ENCODE measurements around the gene ALDH3B2.
A peak's percentile ranks its signal among the peaks of the same experiment; 100 is the strongest.
"Not testable (repeated sequence)": the region's sequence is repeated elsewhere in the genome, so short reads cannot be mapped to it uniquely, and the experiment has no call there.

Gene ALDH3B2, protein sequence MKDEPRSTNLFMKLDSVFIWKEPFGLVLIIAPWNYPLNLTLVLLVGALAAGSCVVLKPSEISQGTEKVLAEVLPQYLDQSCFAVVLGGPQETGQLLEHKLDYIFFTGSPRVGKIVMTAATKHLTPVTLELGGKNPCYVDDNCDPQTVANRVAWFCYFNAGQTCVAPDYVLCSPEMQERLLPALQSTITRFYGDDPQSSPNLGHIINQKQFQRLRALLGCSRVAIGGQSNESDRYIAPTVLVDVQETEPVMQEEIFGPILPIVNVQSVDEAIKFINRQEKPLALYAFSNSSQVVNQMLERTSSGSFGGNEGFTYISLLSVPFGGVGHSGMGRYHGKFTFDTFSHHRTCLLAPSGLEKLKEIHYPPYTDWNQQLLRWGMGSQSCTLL

DNA sequence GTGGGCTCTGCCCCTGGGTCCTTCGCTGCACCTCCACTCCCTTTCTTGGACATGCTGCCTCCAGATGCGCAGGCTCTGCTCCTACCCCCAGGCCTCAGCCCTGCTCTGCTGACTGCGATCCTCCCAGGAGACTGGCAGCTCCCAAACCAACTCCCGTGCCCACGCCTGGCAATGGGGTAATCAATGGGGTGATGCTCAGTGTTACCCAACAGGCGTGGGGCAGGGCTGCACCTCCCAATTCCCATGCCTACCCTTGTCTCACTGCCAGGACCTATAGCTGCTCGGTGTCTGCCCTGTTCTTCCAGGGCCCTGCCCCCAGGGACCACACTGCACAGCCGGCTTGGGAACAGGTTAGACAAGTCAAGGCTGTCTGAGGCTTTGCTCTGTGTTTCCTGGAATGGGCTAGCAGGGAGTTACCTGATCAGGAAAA lies at the start of gene ALDH3B2:
Gene ALDH3B2 (minus strand): TSS at position 182 of the 430 bp plus-strand sequence. CDS start 7,688 bp downstream, outside the sequence.
- no peak for DNase-seq

DNA sequence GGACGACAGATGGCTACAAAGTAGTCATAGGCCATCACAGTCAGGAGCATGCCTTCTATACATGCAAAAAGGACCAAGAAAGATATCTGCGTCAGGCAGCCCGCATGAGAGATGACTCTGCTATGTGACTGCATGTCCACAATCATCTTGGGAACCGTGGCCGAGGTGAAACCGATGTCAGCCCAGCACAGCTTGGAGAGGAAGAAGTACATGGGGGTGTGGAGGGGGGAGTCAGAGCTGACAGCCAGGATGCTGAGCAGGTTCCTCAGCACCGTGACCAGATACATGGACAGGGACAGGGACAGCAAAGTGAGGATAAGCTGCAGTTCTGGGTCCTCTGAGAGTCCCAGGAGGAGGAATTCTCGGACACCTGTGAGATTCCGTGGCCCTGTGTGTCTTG lies 48.6 kb upstream of the ALDH3B2 start:
- not testable (repeated sequence) for DNase-seq

DNA sequence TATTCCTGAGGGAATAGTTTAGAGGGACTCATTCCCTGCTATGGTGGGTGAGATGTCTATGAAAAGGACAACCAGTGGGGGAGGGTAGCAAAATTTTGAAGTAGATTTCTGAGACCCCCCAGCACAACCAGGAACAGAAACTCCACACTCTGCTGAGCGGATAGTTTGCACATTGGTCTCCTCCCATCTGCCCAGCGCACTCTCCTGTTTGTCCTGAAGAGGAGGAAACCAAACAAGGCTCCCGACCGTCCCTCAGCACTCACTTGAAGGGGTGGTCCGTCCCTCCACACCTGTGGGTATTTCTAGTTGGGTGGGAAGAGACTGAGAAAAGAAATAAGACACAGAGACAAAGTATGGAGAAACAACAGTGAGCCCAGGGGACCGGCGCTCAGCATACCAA lies 41.8 kb upstream of the ALDH3B2 start:
- not testable (repeated sequence) for DNase-seq

- DNase-seq = not testable (repeated sequence)
These were observed 41.4 kb upstream of the ALDH3B2 start for GRCh38 chr11:67715801-67716200.

DNA sequence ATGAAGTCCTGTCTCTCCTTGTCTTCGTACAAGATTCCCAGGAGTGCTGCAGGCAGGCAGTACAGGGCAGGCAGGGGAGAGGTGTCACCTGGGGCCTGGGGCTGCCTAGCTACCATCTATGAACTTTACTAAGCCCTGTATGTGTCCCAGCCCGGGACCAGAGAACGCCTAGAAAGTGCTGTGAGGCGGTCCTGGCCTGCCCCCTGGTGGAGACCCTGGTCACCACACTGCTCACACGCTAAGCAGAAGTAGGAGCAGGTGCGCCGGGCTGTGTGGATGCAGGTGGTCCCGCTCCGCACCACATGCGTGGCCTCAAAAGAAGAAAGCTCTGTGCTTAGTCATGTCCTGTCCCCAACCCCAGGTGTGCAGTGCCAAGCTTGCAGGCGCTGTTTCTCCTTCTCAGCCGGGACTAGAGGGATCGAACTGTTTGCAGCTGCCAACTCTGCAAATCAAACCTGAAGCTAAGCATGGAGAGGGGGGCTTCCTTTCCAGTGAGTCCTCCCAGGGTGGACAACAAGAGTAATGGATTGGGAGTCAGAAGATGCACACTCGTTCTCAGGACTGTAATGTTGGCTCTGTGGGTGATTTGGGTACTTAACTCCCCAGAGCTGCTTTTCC lies 39.6 kb upstream of the ALDH3B2 start:
- DNase-seq = not testable (repeated sequence)

DNA sequence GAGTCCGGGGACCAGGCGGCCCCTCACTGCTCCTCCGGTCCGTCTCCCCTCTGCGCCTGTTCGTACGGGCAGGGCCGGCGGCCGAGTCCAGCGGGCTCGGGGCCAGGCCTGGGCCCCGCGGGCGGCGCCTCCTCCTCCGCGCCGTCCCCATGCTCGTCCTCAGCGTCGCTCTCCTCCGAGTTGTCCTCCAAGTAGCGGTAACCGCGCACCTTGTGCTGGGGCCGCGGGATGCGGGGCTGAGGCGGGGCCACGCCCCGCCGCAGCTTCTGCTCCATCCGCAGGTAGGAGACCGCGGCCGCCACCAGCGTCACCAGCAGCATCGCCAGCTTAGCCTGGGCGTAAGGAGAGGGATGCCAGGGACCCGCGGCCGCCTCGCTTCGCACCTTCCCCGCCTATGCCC lies 37.3 kb upstream of the ALDH3B2 start:
- DNase-seq = not testable (repeated sequence)

- not testable (repeated sequence) for DNase-seq
These were observed 36.8 kb upstream of the ALDH3B2 start for GRCh38 chr11:67711212-67711611.

DNA sequence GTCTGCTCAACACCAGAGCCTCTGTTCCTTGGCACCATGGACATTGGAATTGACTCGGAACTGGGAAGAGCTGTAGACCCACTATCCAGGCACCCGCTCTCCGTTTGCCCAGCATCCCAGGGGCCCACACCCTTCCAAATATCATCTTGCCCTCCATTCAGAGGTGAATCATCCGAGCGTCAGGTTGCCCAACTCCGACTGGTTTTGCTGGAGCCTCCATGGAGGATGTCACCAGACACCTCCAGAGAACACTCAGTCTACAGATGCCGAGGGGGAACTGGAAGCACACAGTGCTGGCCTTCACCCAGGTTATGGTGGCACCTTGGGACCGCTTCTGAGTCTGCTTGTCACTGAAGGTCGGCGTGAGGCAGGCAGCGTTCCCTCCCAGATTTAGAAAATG lies 35.4 kb upstream of the ALDH3B2 start:
- DNase-seq = not testable (repeated sequence)

- no peak for DNase-seq
These were observed 30.8 kb upstream of the ALDH3B2 start for GRCh38 chr11:67705264-67705663.

DNA sequence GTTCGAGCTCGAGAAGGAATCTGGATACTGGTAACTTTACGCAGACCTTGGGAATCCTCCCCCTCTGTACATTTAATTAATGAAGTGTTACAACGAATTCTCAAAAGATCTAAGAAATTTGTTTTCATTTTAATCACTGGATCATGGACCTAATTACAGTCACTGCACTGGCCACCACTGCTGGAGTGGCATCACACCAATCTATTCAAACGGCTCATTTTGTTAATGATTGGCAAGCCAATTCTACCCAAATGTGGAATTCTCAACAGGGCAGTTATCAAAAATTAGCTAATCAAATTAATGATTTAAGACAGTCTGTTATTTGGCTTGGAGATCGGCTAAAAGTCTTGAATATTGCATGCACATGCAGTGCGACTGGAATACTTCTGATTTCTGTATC lies 30.1 kb upstream of the ALDH3B2 start:
- no peak for DNase-seq

- DNase-seq = not testable (repeated sequence)
These were observed 29.3 kb upstream of the ALDH3B2 start for GRCh38 chr11:67703709-67704108.

GRCh38 chr11:67700548-67701262 lies 26.3 kb upstream of the ALDH3B2 start:
- DNase-seq = no peak

GRCh38 chr11:67700141-67700540 lies 25.7 kb upstream of the ALDH3B2 start:
- DNase-seq = no peak

- peak; percentile 3 for DNase-seq
These were observed 25.1 kb upstream of the ALDH3B2 start for GRCh38 chr11:67699521-67699920.

GRCh38 chr11:67698247-67698646 lies 23.8 kb upstream of the ALDH3B2 start:
- peak; percentile 33 for DNase-seq

- no peak for DNase-seq
These were observed 23.4 kb upstream of the ALDH3B2 start for GRCh38 chr11:67697846-67698245.

- no peak for DNase-seq
These were observed 22.6 kb upstream of the ALDH3B2 start for GRCh38 chr11:67696998-67697397.

DNA sequence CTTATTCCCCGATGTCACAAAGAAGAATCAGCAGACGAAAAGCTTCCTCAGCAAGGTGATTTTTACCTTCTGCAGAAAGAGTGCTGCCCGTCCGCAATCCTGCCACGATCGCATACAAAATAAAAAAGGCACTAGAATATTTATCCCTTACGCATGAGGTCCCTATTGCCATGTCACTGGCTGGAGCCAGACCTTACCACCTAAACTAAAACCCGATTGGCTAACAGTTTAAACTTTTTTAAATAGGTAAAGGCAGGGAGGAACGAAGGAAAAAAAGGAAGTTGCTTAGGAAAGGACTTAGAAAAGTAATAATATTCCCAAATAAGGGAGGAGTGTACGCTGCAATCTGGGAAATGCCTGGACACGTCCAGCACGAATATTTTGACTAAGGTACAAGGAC lies 21.2 kb upstream of the ALDH3B2 start:
- no peak for DNase-seq

DNA sequence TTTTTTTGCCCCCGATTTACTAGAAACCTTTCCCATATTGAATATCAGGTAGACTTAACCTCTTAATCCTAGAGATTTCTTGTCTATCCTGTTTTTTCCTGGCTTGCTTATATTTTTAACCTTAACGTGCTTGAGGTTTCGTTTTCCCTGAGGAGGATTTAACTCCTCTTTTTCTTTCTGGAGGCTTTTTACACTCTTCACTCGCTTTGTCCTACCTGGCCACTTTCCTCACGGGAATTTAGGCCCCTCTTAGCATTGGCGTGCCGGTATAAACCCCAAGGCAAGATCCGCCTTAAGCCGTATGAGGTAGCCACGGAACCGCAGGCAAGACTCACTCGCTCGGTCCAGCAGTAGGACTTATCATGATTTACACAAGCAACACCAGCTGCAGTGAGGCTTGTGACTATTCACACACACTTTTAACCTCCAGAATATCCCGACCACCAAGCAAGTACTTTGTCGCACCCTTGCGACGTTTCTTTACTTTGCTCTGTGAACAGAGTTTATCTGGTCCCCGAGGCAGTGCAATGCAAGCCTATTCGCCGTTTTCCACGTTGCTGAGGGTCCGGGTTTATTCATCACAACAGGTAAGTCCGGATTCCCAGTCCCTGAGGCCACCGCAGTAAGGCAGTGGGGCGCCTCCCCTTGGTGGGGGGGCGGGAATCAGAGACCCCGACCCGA lies 20.6 kb upstream of the ALDH3B2 start:
- no peak for DNase-seq

GRCh38 chr11:67691149-67691548 lies 16.7 kb upstream of the ALDH3B2 start:
- DNase-seq = peak; percentile 10

- no peak for DNase-seq
These were observed 14.8 kb upstream of the ALDH3B2 start for GRCh38 chr11:67689178-67689577.

DNA sequence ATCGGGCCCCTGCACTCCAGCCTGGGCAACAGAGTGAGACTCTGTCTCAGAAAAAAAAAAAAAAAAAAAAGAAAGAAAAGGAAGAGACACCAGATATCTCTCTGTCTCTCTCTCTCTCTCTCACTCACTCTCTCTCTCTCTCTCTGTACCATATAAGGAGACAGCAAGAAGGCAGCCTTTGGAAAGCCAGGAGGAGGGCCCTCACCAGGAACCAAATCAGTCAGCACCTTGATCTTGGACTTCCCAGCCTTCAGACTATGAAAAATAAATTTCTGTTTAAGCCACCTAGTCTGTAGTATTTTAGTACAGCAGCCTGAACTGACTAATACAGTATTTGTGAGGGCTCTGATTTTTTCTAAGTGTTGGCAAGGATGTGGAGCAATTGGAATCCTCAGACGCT lies 13.6 kb upstream of the ALDH3B2 start:
- no peak for DNase-seq
